Lower leg skin (tissue), 4 donors: ENCODE measurements around the gene SNX10. TPM values are rescaled to one million over a fixed set of nuclear protein-coding genes. Genes with fewer than 3 reads are reported as not detected.

Source experiments
- DNase-seq, 2 donors: peaks; one replicate each; pipeline ENCODE4 v3.0.0-alpha.2; 2019; ENCODE audit warnings: low spot score in 2 of 2
- H3K4me3 ChIP-seq: fragments of 200-600 bp; sonication (generic); 2 replicates; pipeline ENCODE4 v1.5.1; 2017; ENCODE audit warnings: mild to moderate bottlenecking, low read depth; ENCODE audit not compliant: poor library complexity, severe bottlenecking
- CTCF ChIP-seq, 3 donors: fragments of 450-650 bp; IDR thresholded peaks; one replicate each; pipeline ENCODE4 v1.5.1; 2016; ENCODE audit warnings: antibody characterized with exemption in 3 of 3, mild to moderate bottlenecking in 3 of 3, moderate library complexity in 2 of 3
- POLR2A ChIP-seq, 2 donors: fragments of 450-650 bp; IDR thresholded peaks; one replicate each; pipeline ENCODE4 v1.6.1; 2016 to 2017; ENCODE audit warnings: antibody characterized with exemption in 2 of 2, mild to moderate bottlenecking in 1 of 2, moderate library complexity in 1 of 2
- WGBS, 2 donors: methylation state at CpG; one replicate each; pipeline ENCODE4 v1.1.5; 2018; 5-methylcytosine and 5-hydroxymethylcytosine counted together
- intact Hi-C: fragments of 100-400 bp; cut with DNase I; formaldehyde crosslinking; loops from one replicate; pipeline ENCODE4 v1.15.0; 2023; ENCODE audit warnings: low total_unique reads
- total RNA-seq, 4 donors: library from RNA; depleted of rRNA; stranded (reverse); fragments of >200 nt; gene quantifications; one replicate each; pipeline ENCODE4 v1.1.0, GENCODE V29; 2016

SNX10 gene
- total RNA-seq, 4 donors from 2014 or later: 2.0 to 10.0 (median 3.8) TPM

GRCh38 chr7:26360650-26361049 is 69.0 kb downstream of the SNX10 start:
- intact Hi-C loops: loop anchor here (5.0 to 10.0 kb wide), 2 partner anchors 276 to 468 kb away; no protein-coding TSS in a partner anchor

GRCh38 chr7:26361637-26362036 is 70.0 kb downstream of the SNX10 start:
- H3K4me3 ChIP-seq: no peak overlapping the region
- 74 to 75% methylated on average over 3 of the region's 3 CpGs for WGBS, 2 donors
- intact Hi-C loops: loop anchor here (5.0 to 10.0 kb wide), 2 partner anchors 277 to 469 kb away; no protein-coding TSS in a partner anchor

More at GRCh38 chr7:26360650-26361049, 69.0 kb downstream of the SNX10 start:
- no peak for DNase-seq
- WGBS, 2 donors: 78 to 80% methylated on average over 3 of the region's 3 CpGs
- H3K4me3 ChIP-seq: no peak overlapping the region
- TF ChIP-seq POLR2A (IDR thresholded peaks at IDR 0.05) (no peak), CTCF (IDR thresholded peaks at IDR 0.05) (no peak)

GRCh38 chr7:26363465-26363864 is 71.8 kb downstream of the SNX10 start:
- intact Hi-C loops: loop anchor here (5.0 to 10.0 kb wide), 2 partner anchors 279 to 471 kb away; no protein-coding TSS in a partner anchor
- H3K4me3 ChIP-seq: no peak overlapping the region
- no peak for DNase-seq
- no peak for TF ChIP-seq CTCF (IDR thresholded peaks at IDR 0.05)
- TF ChIP-seq POLR2A (IDR thresholded peaks at IDR 0.05): no peak
- 92 to 96% methylated on average over 7 of the region's 7 CpGs for WGBS, 2 donors

More at GRCh38 chr7:26361637-26362036, 70.0 kb downstream of the SNX10 start:
- DNase-seq: no peak
- TF ChIP-seq CTCF (IDR thresholded peaks at IDR 0.05) (no peak), POLR2A (IDR thresholded peaks at IDR 0.05) (no peak)

GRCh38 chr7:26365077-26365900 is 73.6 kb downstream of the SNX10 start:
- no peak for TF ChIP-seq POLR2A (IDR thresholded peaks at IDR 0.05)
- peak in 1 of 3 donors; percentile 51 for TF ChIP-seq CTCF (IDR thresholded peaks at IDR 0.05)
- WGBS, 2 donors: 31 to 32% methylated on average over 13 of the region's 13 CpGs
- H3K4me3 ChIP-seq: no peak overlapping the region
- intact Hi-C loops: loop anchor here (5.0 to 10.0 kb wide), 2 partner anchors 280 to 797 kb away; no protein-coding TSS in a partner anchor
- DNase-seq: peak in 1 of 2 donors; percentile 68

GRCh38 chr7:26365901-26366275 is 74.2 kb downstream of the SNX10 start:
- TF ChIP-seq POLR2A (IDR thresholded peaks at IDR 0.05) (no peak), CTCF (IDR thresholded peaks at IDR 0.05) (no peak)
- H3K4me3 ChIP-seq: no peak overlapping the region
- no peak for DNase-seq
- intact Hi-C loops: loop anchor here (5.0 to 10.0 kb wide), 2 partner anchors 281 to 796 kb away; no protein-coding TSS in a partner anchor
